ENCODE measurements around the gene ZSCAN22.
A peak's percentile ranks its signal among the peaks of the same experiment; 100 is the strongest.
"Not testable (repeated sequence)": the region's sequence is repeated elsewhere in the genome, so short reads cannot be mapped to it uniquely, and the experiment has no call there.

ZSCAN22 gene

DNA sequence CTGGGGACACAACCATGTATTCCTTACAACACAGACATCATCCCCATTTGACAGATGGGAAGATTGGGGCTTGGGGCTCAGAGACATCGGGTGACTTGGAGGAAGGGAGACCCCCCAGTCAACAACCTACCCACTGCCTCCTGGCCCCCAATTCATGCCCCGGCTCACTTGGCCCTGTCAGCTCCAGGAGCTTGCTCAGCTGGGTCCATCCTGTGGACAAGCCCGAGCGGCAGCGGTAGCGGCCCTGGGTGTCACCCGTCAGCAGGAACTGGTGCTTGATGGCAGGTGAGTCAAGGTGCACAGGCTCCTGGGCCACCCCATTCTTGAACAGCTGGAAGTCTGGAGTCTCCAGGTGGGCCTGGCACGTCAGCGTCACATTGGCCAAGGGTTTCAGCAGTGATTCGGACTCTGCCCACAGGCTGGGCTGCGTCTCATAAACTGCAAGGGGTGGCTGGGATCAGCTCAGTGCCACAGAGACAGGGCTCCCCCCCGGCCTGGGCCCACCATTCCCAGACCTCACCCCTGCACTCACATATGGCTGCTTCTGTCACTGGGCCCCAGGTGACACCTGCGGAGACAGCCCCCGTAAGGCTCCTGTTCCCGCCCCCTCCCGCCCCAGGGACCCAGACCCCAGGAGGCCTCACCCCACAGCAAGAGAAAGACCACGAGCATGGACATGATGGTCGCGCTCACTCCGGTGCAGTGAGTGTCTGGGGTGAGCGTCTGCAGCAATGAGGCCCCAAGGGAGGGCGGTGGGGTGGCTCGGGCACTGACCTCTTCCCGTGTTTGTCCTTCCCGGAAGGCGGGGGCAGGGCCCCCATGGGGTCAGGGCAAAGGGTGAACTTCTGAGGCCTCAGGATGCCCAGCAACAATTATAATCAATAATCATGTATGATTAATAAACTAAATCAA is 26.2 kb downstream of the ZSCAN22 start, which contains the start of gene A1BG:
Gene A1BG, minus strand, starts transcription at position 733 of the 912 bp plus-strand sequence. Its CDS starts 55 bp downstream, at position 678.
- FAIRE-seq, result no peak

DNA sequence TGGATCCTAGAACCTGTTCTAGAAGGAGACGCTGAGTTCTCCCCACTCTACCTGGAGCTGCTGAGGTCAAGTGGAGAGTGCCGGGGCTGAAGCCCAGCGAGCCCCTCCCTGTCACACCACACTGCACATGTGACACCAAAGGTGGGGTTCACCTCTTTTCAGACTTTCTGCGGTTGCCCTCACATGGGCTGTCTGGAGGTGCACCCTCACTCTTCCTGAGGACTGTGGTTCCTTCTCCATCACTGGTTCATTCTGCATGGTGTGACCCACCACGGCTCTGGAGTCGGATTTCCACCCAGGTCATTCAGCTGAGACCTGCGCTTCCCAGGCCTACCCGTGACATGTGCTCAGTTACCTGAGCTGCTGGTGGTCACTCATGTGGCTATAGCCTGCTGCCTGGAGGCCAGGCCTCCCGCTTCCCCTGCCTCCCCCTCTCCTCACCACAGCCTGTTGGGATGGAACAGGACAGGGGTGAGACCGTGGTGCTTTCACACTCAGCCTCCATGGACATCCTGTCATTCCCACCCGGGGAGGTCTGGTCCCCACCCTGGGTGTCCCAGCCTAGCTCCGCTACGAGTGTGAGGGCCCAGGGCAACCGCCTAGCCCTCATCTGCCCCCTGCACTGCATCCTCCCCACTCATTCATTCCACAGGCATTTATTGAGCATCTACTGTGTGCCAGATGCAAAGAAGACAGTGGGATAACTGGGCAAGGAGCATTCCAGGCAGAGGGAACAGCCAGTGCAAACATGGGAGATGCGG is 27.1 kb downstream of the ZSCAN22 start:
- no peak for FAIRE-seq

DNA sequence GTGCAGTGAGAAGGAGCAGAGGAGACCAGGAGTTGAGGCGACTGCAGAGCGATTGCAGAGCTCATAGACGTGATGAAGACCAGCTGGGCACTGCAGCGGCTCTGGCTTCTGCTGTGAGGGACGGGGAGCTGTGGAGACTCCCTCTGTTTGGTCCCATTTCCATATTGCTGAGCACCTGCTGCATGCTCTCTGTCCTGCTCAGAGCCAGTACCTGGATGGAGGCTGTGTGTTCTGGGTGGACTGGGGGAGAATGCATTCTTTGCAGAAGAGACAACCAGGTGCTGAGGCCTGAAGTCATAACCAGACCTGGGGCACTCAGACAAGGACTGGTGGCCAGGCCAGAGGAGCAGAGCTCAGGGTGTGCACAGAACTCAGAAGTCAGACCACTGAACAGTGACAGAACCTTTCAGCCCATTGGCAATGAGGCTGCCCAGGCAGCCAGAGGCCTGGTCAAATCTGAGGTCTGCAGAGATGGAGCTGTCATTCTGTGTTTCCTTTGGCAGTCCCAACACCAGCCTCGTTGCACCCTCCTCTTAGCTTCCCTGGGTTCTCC is 27.8 kb downstream of the ZSCAN22 start:
- FAIRE-seq, result no peak

DNA sequence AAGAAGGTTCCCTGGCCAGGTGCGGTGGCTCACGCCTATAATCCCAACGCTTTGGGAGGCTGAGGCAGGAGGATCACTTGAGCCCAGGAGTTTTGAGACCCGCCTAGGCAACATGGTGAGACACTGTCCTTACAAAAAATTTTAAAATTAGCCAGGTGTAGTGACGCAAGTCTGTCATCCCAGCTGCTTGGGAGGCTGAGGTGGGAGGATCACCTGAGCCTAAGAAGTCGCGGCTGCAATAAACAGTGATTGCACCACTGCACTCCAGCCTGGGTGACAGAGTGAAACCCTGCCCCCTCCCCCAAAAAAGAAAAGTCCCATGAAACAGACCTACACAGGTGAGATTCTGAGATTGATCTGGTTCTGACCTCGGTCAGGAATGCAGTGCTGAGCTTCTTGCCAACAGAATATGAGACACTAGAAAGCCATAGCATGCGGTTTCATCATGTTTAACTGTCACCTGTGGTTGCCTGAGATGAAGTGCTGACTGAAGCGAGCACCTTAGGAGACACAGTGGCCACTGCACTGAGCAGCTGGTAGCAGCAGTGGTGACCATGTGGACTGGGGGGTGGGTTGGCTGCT is 28.5 kb downstream of the ZSCAN22 start:
- no peak for FAIRE-seq

DNA sequence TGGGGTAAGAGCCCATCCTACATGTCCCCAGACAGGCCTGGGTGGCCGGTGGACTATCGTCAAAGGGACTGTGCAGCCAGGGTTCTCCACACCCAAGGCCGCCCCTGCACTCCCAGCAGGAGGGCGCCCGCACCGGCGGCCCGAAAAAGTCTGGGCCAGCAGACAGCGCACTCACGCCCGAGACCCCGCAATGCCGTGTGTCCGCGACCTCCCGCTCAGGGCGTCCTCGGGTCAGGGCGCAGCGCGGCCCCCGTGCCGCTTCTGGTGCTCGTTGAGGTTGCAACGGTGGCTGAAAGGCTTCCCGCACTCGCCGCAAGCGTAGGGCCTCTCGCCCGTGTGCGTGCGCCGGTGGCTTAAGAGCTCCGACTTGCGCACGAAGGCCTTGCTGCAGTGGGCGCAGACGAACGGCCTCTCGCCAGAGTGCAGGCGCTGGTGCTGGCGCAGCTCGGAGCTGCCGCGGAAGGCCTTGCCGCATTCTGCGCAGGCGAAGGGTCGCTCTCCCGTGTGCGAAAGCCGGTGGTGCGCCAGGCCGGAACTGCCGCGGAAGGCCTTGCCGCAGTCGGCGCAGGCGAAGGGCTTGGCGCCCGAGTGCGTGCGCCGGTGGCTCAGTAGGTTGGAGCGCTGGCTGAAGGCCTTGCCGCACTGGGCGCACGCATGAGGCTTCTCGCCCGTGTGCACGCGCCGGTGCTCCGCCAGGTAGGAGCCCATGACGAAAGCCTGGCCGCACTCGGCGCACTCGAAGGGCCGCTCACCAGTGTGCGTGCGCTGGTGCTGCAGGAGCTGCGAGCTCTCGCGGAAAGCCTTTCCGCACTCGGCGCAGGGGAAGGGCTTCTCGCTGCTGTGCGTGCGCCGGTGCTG is 29.3 kb downstream of the ZSCAN22 start:
- FAIRE-seq, result no peak

DNA sequence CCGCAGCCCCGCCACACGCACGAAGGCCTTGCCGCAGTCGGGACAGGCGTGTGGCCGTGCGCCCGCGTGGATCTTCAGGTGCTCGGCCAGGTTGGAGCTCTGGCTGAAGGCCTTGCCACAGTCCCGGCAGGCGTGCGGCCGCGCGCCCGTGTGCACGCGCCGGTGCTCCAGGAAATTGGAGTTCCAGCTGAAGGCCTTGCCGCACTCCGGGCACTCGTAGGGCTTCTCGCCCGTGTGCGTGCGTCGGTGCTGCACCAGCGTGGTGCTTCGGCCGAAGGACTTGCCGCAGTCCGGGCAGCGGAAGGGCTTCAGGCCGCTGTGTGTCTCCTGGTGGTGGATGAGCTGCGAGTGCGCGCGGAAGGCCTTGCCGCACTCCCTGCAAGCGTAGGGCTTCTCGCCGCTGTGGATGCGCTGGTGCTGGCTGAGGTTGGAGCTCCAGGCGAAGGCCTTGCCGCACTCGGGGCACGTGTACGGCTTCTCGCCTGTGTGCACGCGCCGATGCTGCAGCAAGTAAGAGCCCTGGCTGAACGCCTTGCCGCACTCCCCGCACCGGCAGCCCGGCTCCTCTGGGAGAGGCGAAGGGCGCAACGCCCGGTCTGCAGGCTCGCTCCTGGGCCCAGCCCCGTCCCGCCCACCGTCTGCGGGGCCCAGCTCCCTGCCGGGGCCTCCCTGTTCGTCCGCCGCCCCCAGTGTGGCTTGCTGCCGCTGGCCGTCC is 30.1 kb downstream of the ZSCAN22 start:
- FAIRE-seq, result no peak

DNA sequence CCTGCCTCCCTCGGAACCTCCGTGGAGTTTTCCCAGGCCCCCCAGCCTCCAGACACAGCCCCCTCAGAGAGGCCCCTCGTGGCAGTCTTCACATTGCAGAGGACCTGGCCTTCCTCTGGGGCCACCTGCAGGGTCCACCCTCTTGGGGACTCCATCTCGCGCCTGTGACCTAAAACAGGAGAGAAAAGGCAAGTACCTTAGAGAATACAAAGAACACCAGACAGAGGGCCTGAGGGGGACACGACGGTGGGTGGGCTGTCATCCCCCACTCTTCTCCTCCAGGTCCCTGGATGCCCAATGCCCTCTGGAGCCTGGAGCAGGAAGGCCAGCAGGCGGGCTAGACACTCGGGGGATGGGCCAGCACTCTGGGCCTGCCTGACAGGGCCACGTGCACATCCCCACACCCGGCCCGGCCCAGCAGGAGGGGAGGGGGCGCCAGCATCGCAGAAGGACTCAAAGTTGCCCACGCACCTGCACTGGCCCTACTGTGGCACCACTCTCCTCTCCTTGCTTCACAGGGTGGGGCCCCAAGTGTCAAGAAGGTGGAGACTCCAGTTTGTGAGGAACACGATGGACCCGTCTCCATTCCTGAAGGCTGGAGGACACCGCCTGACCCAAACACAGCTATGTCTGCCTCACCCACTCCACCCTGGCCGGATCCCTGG is 30.8 kb downstream of the ZSCAN22 start:
- no peak for FAIRE-seq

DNA sequence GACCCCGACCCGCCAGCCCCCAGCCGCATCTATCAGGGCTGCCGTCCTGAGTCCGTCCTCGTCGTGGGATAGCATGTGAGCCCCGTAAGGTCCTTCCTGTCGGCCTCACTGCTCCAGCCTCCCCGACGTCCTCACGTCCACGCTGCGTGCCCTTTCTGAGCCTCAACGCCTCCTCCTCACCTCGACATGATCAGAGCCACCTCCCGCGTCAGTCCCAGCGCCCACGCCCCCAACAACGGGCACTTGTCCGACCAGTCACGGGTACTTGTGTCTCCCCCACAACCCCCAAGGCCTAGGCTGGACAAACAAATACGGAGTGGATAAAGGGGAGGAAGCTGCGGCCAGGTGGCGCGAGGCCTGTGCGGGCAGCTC is 35.1 kb downstream of the ZSCAN22 start:
- FAIRE-seq, result peak; percentile 41

DNA sequence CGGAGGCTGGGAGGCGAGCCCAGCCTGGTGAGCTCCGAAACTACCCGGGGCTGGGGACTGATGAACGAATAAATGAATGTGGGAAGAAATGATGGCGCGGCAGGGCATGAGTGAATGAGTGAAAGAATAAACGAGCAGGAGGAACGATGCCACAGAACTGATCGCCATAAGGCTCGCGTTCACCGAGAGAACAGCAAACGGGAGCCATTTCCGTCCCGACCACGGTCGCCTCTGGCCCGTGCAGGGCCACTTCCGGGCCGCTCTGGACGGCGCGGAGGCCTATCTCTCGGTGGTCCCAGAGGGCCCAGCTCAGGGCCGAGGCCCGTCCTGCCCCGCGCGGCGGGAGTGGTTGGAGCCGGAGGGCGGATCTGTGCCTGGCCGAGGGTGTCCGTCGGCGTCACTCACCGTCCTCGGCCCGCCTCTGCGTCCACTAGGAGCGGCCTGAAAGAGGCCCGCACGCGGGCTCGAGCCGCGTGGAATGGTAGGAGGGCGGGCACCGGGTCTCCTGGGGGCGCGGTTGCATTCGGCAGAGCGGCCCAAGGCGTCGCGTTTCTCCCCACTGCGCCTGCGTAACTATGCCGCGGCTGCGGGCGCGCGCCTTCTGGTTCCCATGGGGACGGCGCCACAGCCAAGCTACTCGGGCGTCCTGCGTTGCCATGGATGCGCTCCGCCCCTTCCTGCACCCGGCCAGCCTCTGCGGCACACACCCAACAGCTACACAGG is 35.6 kb downstream of the ZSCAN22 start, which contains the start of gene ZNF497:
Gene ZNF497, minus strand, starts transcription at position 480 of the 723 bp plus-strand sequence. CDS start 5,116 bp downstream, outside the sequence.
- FAIRE-seq, result peak; percentile 77

DNA sequence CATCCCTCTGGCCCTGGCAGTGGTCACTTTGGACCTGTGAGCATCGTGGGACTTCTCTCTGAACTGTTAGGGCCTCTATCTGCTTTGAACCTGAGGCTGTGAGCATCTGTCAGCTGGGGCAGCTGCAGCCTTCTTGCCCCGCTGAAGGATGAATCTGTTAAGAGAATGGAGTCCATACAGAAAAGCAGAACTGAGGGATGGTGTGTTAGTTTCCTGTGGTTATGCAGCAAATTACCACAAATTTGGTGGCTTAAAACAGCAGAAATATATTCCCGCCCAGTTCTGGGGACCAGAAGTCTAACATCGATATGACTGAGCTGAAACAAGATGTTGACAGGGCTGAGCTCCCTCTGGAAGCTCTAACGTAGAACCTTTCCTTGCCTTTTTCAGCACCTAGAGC is 37.4 kb downstream of the ZSCAN22 start:
- no peak for FAIRE-seq

DNA sequence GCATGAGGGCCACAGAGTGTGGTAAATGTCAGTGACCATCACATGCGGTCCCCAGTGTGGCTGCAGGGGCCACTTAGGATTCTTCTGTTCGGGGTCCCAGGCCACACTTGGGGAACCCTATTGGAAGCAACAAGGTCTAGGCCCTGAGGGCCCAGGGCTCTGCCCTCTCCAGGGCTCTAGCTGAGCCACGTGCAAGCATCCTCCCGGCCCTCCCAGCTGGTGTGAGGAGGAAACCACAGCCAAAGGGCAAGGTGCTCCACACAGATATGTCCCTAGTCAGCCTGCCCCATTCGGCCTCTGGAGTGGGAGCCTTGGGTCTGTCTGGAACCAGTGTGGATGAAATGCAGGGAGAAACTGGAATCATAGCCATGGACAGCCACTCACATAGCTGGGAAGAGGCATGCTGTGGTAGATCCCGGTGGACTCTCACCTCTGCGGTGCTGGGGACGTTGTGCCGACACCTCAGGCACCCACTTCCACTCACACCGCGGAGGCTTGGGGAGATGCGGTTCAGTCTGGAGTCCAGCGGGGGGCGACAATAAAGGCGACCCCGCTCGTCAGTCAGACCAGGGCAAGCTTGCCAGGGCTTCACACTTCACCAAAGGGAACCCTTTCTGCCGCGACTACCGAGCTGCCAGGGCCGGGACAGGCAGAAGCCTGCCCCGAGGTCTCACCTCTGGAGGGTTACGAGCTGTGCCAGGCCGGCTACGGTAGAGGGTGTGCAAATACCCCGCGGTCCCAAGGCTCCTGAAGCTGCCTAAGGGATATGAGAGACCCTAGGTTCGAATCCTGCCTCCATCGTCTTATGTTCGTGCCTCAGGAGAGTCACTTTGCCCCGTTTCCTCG is 40.0 kb downstream of the ZSCAN22 start:
- FAIRE-seq, result no peak

DNA sequence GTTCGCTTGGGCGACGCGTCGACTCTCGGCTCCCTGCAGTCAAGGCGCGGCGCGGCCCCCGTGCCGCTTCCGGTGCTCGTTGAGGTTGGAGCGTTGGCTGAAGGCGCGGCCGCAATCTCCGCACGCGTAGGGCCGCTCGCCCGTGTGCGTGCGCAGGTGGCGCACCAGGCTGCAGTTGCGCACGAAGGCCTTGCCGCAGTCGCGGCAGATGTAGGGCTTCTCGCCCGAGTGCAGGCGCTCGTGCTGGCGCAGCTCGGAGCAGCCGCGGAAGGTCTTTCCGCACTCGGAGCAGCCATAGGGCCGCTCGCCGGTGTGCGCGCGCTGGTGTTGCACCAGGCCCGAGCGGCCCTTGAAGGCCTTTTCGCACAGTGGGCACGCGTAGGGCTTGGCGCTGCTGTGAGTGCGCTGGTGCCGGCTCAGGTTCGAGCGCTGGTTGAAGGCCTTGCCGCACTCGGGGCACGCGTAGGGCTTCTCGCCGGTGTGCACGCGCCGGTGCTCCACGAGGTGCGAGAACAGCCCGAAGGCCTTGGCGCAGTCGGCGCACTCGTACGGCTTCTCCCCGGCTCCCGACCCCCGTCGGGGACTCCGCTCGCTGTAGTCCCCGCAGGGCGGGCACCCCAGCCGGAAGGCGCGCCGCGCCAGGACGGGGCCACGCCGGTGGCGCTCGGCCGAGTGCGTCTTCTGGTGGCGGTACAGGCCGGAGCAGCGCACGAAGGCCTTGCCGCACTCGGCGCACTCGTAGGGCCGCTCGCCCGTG is 41.1 kb downstream of the ZSCAN22 start:
- no peak for FAIRE-seq

DNA sequence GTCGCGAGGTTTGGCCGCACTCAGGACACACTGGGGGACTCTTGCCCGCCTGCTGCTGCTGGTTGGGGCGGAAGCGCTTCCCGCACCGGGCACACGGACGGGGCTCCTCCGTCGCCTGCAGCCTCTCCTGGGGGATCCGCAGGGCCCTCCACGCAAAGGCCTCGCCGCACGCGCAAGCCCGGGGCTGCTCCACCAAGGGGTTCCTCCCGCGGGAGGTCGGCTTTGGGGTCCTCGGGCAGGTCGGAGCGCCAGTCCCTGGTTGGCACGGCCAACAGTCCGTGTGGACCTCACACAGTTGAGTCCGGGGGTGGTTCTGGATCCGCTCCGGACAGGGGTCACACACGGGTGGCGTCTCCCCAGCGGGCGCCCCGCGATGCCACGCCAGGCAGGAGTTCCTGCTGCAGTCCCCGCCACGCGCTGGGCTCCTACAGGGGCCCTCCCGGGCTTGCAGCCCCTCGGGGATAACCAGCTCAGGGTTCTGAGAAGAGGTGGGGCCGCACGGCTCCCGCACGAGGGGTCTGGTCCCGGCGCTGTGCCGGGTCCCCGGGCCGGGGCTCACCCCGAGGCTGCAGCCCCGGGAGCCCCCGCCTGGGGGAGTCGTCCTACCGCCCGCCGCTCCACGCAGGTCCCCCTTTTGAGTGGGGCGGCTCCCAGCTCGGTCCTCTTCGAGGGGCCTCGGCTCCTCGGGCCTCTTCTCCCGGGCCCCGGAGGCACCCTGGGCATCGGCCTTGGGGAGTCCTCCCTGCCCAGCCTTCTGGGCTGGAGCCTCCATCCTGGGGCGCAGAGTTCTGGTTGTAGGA is 42.0 kb downstream of the ZSCAN22 start:
- FAIRE-seq, result no peak

DNA sequence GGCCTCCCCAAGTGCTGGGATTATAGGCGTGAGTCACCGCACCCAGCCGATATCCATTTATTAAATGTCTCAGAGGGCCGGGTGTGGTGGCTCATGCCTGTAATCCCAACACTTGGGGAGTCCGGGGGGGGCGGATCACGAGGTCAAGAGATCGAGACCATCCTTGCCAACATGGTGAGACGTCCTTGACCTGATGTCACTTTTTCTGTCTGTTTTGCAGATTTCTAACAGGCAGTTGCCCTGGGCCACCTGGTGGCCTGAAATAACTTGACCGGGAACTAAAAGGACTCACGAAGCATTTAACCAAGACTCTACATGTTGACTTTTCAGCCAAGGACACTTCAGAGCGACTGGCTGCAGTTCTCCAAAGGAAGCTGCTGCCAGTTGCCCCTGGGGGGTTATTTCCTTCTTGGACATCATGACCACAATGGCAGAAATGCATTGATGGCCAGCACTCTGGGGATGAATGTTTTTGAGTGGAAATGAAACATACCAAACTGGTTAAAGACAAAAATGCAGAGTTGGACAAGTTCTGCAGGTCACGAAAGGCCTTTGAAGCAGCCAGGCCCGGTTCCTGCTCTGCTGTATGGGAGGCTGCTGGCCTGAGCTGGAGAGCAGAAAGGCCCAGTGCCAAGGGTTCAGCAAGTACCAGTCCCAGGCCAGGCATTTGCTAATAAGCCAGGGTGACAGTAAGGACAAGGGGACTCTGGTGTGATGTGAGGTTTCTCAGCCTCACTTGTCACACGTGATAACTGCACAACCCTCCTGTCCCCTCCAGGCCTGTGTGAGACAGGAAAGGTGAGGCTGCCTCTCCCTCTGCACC is 45.7 kb downstream of the ZSCAN22 start:
- FAIRE-seq, result no peak

DNA sequence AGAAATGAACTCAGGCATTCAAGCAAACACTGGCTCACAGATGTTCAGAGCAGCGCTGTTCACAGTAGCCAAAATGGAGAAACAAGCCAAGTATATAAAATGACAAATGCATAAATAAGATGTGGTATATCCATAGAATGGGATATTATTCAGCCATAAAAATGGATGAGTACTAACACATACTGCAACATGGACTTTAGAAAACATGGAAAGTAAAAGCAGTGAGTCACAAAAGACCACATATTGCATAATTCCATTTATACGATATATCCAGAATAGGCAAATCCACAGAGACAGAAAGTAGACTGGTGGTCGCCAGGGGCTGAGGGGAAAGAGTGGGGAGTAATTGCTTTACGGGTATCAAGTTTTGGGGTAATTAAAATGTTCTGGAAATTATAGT is 47.4 kb downstream of the ZSCAN22 start:
- no peak for FAIRE-seq

DNA sequence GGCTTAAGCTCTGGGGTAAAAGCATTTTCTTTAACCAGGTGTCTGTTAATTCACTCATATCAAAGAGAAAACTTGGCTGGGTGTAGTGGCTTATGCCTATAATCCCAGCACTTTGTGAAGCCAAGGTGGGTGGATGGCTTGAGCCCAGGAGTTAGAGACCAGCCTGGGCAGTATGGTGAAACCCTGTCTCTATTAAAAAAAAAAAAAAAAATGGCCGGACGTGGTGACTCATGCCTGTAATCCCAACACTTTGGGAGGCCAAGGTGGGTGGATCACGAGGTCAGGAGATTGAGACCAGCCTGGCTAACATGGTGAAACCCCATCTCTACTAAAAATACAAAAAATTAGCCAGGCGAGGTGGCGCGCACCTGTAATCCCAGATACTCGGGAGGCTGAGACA is 49.9 kb downstream of the ZSCAN22 start:
- FAIRE-seq, result not testable (repeated sequence)
